GM11168 (cell line): ENCODE results near the gene PRSS50.

Experiments used
- in situ Hi-C: fragments of 300-500 bp; cut with MboI; formaldehyde crosslinking; loops from one replicate; pipeline ENCODE4 v1.12.0; 2022; ENCODE audit warnings: low sequenced_read_pairs; ENCODE audit not compliant: unreplicated experiment

Gene PRSS50

GRCh38 chr3:46663591-46664135 is 54.0 kb downstream of the PRSS50 start:
- in situ Hi-C loops: no loop called here

- in situ Hi-C loops: no loop called here
Observed at GRCh38 chr3:46662771-46663551, 54.7 kb downstream of the PRSS50 start.
